ENCODE data around the gene SASH1. TPM values are rescaled to one million over a fixed set of nuclear protein-coding genes. Genes with fewer than 3 reads are reported as not detected.

Gene SASH1
- total and polyA plus RNA-seq, 2 of the 8 experiments (the other 6 are each of a cell fraction or from before 2014, with no cell fraction given): 6.0 to 20.2 TPM

GRCh38 chr6:148532698-148533097, 190.1 kb downstream of the SASH1 start:
- Histone ChIP-seq H3K23ac (ENCODE audit: insufficient read length) (no peak overlapping the region), H3K27me3 (replicated peaks in 1 of 4; ENCODE audit: control insufficient read depth in 3 of 4, extremely low read depth in 1 of 4, insufficient read depth in 3 of 4, low read length in 3 of 4) (no peaks in the 10 kb centered on the region), H2BK12ac (ENCODE audit: low read depth, low read length) (no peak overlapping the region), H3K56ac (replicated peaks; ENCODE audit: insufficient read length, low read depth, low read length) (no peak overlapping the region), H4K20me1 (replicated peaks in 1 of 2; ENCODE audit: control insufficient read depth in 1 of 2, insufficient read depth in 2 of 2, low read length in 2 of 2) (no peaks in the 10 kb centered on the region), H3K79me2 (ENCODE audit: control insufficient read depth in 1 of 2, insufficient read depth in 2 of 2, low read length in 2 of 2) (no peaks in the 10 kb centered on the region), H3K9ac (replicated peaks in 1 of 4; ENCODE audit: extremely low read depth in 1 of 4, low read depth in 3 of 4, low read length in 3 of 4) (no peak overlapping the region), H3K4me2 (ENCODE audit: insufficient read depth in 1 of 2, low read depth in 2 of 2, low read length in 2 of 2) (no peak overlapping the region), H2BK20ac (ENCODE audit: low read length) (no peak overlapping the region), H3K4ac (replicated peaks; ENCODE audit: insufficient read length, low read depth, low read length) (no peak overlapping the region), H3K36me3 (ENCODE audit: control insufficient read depth in 2 of 4, insufficient read depth in 4 of 4, low read length in 3 of 4) (peaks cover 18 to 56% (median 41%) of the 10 kb centered on the region in 4 experiments), H4K8ac (ENCODE audit: extremely low read depth, insufficient read depth, low read length) (no peak overlapping the region), H3K23me2 (ENCODE audit: low read depth, low read length) (no peaks in the 10 kb centered on the region), H3K27ac (ENCODE audit: low read depth, low read length) (no peak overlapping the region), H3K18ac (ENCODE audit: extremely low read depth, low read length) (no peak overlapping the region), H3K4me3 (ENCODE audit: extremely low read depth in 1 of 4, insufficient read depth in 2 of 4, low read depth in 3 of 4, low read length in 4 of 4) (no peak overlapping the region), H2BK5ac (ENCODE audit: low read depth, low read length) (no peak overlapping the region), H3K14ac (ENCODE audit: insufficient read length) (no peak overlapping the region), H2BK15ac (ENCODE audit: low read length) (no peak overlapping the region), H3K79me1 (ENCODE audit: low read depth, low read length) (no peaks in the 10 kb centered on the region), H2BK120ac (replicated peaks; ENCODE audit: low read depth, low read length) (no peak overlapping the region), H4K5ac (ENCODE audit: insufficient read length, low read depth, low read length) (no peak overlapping the region), H3K4me1 (replicated peaks in 1 of 4; ENCODE audit: control insufficient read depth in 3 of 4, insufficient read depth in 4 of 4, low read length in 3 of 4) (peaks cover 0 to 9% (median 5%) of the 10 kb centered on the region in 4 experiments; a peak in 6 of 7 replicates), H4K91ac (replicated peaks; ENCODE audit: insufficient read length, low read length) (no peak overlapping the region), H2AFZ (ENCODE audit: low read length) (no peak overlapping the region), H2AK5ac (ENCODE audit: low read depth, low read length) (no peak overlapping the region), H3K9me3 (ENCODE audit: insufficient read depth in 2 of 2, low read depth in 1 of 2, low read length in 1 of 2) (peaks cover 0 to 2% of the 10 kb centered on the region in 2 experiments; a peak in 1 of 4 replicates)
- DNase-seq (ENCODE audit: low read depth in 1 of 2, low spot score in 2 of 2) (no peak), FAIRE-seq (no peak)
- CTCF ChIA-PET (ENCODE audit: partially characterized antibody): interaction anchor here (1.1 kb wide), 1 partner anchor 10 kb away, joined by 4 read pairs; no protein-coding TSS in a partner anchor
- WGBS, 2 experiments (ENCODE audit: extremely low coverage in 1 of 2, insufficient coverage in 1 of 2, insufficient read length in 1 of 2, insufficient replicate concordance in 2 of 2, low coverage in 1 of 2, low lambda C conversion rate in 2 of 2, missing lambda C conversion rate in 1 of 2): 95% methylated on average over 13 of the region's 13 CpGs; no CpG with 5 or more reads in 1 of the 2 experiments
- POLR2A ChIA-PET (ENCODE audit: partially characterized antibody): no interaction called here
- TF ChIP-seq BRCA1 (IDR thresholded peaks at IDR 0.05; ENCODE audit: low read depth, low read length): no peak
- TF ChIP-seq PHF8 (conservative IDR thresholded peaks at IDR 0.05; ENCODE audit: low read depth, low read length): no peak
- TF ChIP-seq POU5F1 (IDR thresholded peaks at IDR 0.05; ENCODE audit: low read depth, low read length): no peak
- no peak for TF ChIP-seq BACH1 (IDR thresholded peaks at IDR 0.05; ENCODE audit: low read length)
- no peak for TF ChIP-seq CREB1 (IDR thresholded peaks at IDR 0.05)
- TF ChIP-seq CBX5 (IDR thresholded peaks at IDR 0.05; ENCODE audit: low read depth, low read length): no peak
- TF ChIP-seq POLR2AphosphoS5 (IDR thresholded peaks at IDR 0.05; ENCODE audit: low read depth, low read length): no peak
- TF ChIP-seq SRF (IDR thresholded peaks at IDR 0.05; ENCODE audit: low read depth, low read length): no peak
- no peak for TF ChIP-seq ZNF274 (IDR thresholded peaks at IDR 0.05; ENCODE audit: borderline replicate concordance, extremely low read depth, low read length)
- TF ChIP-seq SP2 (IDR thresholded peaks at IDR 0.05; ENCODE audit: low read length): no peak
- no peak for TF ChIP-seq FOSL1 (IDR thresholded peaks at IDR 0.05; ENCODE audit: insufficient read depth, low read depth, low read length)
- no peak for TF ChIP-seq EP300 (IDR thresholded peaks at IDR 0.05; ENCODE audit: borderline replicate concordance in 1 of 2, low read depth in 2 of 2, low read length in 2 of 2)
- TF ChIP-seq GTF2F1 (IDR thresholded peaks at IDR 0.05; ENCODE audit: borderline replicate concordance, low read depth, low read length): no peak
- no peak for TF ChIP-seq CBX8 (IDR thresholded peaks at IDR 0.05; ENCODE audit: borderline replicate concordance, low read depth, low read length)
- no peak for TF ChIP-seq CEBPB (IDR thresholded peaks at IDR 0.05; ENCODE audit: low read depth, low read length)
- no peak for TF ChIP-seq RFX5 (IDR thresholded peaks at IDR 0.05; ENCODE audit: borderline replicate concordance, low read depth, low read length)

Data from H1 (cell line).